ENCODE data around the gene CLEC4C. TPM values are rescaled to one million over a fixed set of nuclear protein-coding genes. Genes with fewer than 3 reads are reported as not detected.
"Not testable (repeated sequence)": the region's sequence is repeated elsewhere in the genome, so short reads cannot be mapped to it uniquely, and the experiment has no call there.

Gene CLEC4C, protein sequence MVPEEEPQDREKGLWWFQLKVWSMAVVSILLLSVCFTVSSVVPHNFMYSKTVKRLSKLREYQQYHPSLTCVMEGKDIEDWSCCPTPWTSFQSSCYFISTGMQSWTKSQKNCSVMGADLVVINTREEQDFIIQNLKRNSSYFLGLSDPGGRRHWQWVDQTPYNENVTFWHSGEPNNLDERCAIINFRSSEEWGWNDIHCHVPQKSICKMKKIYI
- total RNA-seq (2014; rRNA removed; shearing (Covaris generic); ENCODE audit: low replicate concordance) = not detected in 2 replicates

DNA sequence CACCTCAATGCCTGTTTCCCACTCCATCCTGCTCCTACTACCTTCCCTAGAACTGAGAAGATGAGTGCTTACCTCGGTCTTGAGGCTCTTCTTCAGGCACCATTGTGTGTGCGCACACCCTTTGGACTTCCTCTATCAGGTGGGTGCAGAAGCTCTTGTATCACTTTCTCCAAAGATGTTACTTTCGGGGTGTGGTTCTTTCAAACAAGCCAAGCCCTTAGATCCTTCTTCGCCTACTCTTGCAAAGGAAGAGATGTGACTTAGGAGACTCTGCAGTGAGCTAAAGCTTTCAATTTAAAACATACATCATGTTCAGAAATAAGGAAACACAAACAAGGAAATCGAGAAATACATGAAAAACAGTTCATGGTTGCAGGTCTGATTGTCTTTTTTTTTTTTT lies at the start of gene CLEC4C:
Gene CLEC4C (minus strand): TSS at position 130 of the 400 bp plus-strand sequence. CDS start 27 bp downstream, at position 103.
- H3K9me3 ChIP-seq = no peaks in the 10 kb centered on the region
- no peaks in the 10 kb centered on the region for H3K36me3 ChIP-seq
- no peaks in the 10 kb centered on the region for H3K27me3 ChIP-seq
- DNase-seq = no peak
- no peak within 1 kb of the TSS for H3K4me3 ChIP-seq

DNA sequence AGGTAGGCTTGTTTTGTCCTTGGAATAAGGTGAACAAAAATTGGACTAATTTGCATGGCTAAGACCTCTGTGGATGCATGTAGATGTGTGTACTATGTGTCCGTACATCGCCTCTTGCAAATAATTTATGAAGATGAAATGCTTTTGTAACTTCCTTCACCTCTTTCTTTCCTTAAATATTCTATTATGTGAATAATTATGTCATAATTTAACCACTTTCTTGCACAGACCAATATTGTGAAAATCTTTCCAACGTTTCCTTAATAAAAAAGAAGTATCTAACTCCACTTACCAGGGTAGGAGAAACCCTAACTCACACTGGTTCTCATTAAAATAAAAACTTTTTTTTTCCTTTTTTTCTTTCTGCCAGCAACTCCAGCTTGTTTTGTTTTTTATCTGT lies 46.0 kb upstream of the CLEC4C start:
- Histone ChIP-seq H3K36me3 (no peaks in the 10 kb centered on the region), H3K9me3 (no peaks in the 10 kb centered on the region), H3K4me3 (no peak overlapping the region), H3K27me3 (no peaks in the 10 kb centered on the region)
- DNase-seq = no peak

DNA sequence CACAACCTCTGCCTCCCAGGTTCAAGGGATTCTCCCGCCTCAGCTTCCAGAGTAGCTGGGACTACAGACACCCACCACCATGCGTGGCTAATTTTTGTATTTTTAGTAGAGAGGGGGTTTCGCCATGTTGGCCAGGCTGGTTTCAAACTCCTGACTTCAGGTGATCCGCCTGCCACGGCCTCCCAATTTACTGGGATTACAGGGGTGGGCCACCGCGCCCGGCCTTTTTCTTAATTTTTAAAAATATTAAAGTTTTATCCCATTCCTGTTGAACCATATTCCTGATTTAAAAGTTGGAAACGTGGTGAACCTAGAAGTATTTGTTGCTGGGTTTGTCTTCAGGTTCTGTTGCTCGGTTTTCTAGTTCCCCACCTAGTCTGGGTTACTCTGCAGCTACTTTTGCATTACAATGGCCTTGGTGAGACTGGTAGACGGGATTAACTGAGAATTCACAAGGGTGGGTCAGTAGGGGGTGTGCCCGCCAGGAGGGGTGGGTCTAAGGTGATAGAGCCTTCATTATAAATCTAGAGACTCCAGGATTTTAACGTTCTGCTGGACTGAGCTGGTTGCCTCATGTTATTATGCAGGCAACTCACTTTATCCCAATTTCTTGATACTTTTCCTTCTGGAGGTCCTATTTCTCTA lies 41.8 kb upstream of the CLEC4C start, which contains the start of gene NANOG:
Gene NANOG (plus strand): TSS at position 519 of the 645 bp plus-strand sequence. CDS start 213 bp downstream, outside the sequence.
- not testable (repeated sequence) for H3K36me3 ChIP-seq, H3K4me3 ChIP-seq, H3K27me3 ChIP-seq, DNase-seq, H3K9me3 ChIP-seq

DNA sequence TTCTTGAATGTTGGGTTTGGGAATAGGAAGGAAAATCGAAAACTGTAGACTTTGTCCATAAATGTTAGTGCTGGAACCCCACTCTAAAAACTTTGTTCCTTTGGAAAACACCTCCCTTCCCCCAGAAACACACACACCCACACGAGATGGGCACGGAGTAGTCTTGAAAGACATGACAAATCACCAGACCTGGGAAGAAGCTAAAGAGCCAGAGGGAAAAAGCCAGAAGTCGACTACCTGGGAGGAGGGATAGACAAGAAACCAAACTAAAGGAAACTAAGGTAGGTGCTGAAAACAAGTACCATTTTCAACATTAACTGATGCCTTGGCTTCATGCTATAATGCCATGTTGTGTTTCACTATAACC lies 41.1 kb upstream of the CLEC4C start:
- Histone ChIP-seq H3K27me3 (peaks cover 6% of the 10 kb centered on the region; the same call in 1 of the 2 replicates), H3K9me3 (no peaks in the 10 kb centered on the region), H3K4me3 (no peak overlapping the region), H3K36me3 (no peaks in the 10 kb centered on the region)
- DNase-seq = no peak

DNA sequence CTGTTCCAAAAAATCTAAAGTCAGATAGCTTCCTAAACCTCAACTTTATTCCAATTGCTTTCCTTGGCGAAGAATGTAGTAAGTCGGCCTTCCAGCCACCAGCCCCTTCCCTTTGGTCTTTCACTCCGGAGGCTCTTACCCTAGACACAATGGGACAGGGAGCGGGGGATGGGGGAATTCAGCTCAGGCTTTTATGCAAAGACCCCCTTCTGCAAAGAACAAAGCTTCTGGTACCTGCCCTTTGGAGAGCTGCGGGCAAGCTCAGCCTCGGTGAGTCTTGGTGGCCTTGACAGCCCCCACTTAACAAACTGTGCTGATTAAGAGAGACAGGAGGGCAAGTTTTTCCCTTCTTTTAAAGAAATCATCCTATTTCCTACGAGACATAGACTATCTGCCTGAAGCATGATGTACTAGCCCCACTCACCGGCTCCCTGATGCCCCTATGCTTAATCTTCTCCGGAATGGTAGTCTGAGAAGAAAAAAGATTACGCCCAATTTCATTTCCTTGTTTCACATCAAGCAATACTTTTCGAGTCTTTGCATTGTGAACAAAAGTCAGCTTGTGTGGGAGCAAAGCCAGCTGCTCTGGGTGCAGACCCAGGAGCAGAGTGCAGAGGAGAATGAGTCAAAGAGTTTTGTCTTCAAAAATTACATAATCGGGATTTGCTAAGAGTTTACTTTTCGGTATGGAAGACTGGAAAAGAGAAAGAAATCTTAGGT lies 40.6 kb upstream of the CLEC4C start:
- no peak overlapping the region for H3K4me3 ChIP-seq
- peak; percentile 16 for DNase-seq
- H3K27me3 ChIP-seq = peaks cover 6% of the 10 kb centered on the region; the same call in 1 of the 2 replicates
- no peaks in the 10 kb centered on the region for H3K36me3 ChIP-seq
- no peaks in the 10 kb centered on the region for H3K9me3 ChIP-seq

DNA sequence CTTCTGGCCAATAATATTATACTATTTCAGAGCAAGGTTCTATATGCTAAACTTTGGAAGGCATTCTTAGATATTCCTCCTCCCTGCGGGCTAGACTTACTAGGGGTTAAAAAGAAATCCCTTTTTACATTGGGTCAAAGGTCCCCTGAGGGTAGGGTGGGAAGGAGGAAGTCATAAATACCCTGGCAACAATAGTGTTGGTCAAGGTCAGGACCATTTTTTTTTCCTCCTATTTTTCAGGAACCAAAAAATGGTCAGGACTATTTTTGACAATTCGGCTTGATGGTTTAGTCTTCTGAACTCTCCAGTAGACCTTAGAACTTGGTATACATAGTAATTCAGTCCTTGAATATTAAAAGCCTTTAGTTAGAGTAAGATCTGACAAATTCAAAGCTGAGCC lies 37.5 kb upstream of the CLEC4C start:
- H3K9me3 ChIP-seq = no peaks in the 10 kb centered on the region
- DNase-seq = no peak
- no peak overlapping the region for H3K4me3 ChIP-seq
- H3K27me3 ChIP-seq = peaks cover 6% of the 10 kb centered on the region; the same call in 1 of the 2 replicates
- no peaks in the 10 kb centered on the region for H3K36me3 ChIP-seq

DNA sequence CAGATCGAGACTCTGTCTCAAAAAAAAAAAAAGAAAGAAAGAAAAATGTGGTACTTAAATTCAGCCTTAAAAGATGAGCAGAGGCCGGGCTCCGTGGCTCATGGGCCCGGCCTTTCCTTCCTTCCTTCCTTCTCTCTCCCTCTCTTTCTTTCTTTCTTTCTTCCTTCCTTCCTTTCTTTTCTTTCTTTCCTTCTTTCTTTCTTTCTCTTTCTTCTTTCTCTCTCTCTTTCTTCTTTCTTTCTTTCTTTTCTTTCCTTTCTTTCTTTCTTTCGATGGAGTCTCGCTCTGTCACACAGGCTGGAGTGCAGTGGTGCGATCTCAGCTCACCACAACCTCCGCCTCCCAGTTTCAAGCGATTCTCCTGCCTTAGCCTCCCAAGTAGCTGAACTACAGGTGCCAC lies 36.3 kb upstream of the CLEC4C start:
- DNase-seq, H3K9me3 ChIP-seq, H3K4me3 ChIP-seq, H3K36me3 ChIP-seq, H3K27me3 ChIP-seq: not testable (repeated sequence)

DNA sequence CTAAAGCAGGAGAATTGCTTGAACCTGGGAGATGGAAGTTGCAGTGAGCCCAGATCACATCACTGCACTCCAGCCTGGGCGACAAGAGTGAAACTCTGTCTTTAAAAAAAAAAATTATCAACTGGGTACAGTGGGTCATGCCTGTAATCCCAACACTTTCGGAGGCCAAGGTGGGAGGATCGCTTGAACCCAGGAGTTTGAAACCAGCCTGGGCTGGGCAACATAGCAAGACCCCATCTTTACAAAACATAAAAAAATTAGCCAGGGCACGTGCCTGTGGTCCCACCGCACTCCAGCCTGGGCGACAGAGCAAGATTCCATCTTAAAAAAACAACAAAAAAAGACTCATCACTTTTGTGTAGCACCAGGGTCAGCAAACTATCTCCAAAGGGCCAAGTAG lies 34.9 kb upstream of the CLEC4C start:
- no peaks in the 10 kb centered on the region for H3K36me3 ChIP-seq
- H3K4me3 ChIP-seq = no peak overlapping the region
- no peak for DNase-seq
- no peaks in the 10 kb centered on the region for H3K27me3 ChIP-seq
- H3K9me3 ChIP-seq = no peaks in the 10 kb centered on the region

DNA sequence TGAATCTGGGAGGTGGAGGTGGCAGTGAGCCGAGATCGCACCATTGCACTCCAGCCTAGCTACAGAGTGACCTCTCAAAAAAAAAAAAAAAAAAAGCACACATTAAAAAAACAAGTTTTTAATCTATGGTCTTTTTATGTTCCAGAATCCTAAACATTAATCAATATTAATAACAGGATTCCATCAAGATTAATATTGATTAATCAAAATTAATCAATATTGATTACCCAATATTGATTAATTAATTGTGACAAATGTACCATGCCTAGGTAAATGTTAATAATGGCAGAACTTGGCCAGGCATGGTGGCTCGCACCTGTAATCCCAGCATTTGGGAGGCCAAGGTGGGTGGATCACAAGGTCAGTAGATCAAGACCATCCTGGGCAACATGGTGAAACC lies 34.1 kb upstream of the CLEC4C start:
- no peak overlapping the region for H3K4me3 ChIP-seq
- no peaks in the 10 kb centered on the region for H3K27me3 ChIP-seq
- no peak for DNase-seq
- no peaks in the 10 kb centered on the region for H3K36me3 ChIP-seq
- H3K9me3 ChIP-seq = no peaks in the 10 kb centered on the region

DNA sequence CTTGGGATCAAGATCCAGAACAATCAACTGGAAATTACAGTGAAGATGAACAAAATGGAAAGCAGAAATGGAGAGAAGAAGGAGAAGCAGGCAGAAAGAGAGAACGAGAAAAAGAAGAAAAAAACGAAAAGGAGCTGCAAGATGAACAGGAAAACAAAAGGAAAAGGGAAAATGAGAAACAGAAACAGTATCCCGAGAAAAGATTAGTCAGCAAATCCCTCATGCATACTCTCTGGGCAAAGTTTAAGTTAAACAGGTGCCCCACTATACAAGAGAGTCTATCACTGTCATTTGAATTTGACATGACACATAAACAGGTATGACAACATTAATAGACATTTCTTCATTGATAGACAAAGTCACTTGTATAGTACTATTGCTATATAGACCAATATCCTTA lies 22.8 kb upstream of the CLEC4C start:
- no peaks in the 10 kb centered on the region for H3K27me3 ChIP-seq
- DNase-seq = no peak
- no peak overlapping the region for H3K4me3 ChIP-seq
- no peaks in the 10 kb centered on the region for H3K36me3 ChIP-seq
- no peaks in the 10 kb centered on the region for H3K9me3 ChIP-seq

DNA sequence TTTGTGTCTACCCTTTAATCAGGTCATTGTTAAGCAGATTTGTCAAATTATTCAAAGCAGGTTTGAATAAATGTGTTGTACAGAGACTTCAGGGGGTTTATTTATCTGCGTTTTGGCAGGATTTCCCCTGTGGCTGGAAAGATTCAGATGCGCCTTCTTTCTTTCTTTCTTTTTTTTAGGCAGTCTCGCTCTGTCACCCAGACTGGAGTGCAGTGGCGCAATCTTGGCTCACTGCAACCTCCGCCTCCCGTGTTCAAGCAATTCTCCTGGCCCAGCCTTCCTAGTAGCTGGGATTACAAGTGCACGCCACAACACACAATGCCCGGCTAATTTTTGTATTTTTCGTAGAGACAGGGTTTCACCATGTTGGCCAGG lies 11.6 kb upstream of the CLEC4C start:
- no peak for DNase-seq

DNA sequence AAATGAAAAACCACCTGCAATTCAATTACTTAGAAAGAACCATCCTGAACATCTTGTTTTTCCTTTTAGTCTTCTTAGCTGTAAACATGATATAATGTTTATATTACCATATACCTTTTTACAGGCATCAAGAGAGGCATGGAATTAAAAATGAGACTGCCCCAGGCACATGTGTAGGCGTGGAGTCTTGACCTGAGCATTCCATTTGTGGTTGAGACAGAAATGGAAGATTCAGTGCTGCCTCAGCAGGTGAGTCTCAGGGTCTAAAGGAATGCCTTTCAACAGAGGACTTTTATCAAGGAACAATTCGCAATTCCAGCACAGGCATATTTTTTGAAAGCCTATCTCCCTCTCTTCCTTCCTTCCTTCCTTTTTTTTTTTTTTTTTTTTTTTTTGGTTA lies 9.8 kb upstream of the CLEC4C start:
- no peak for DNase-seq
- H3K9me3 ChIP-seq = no peaks in the 10 kb centered on the region
- H3K4me3 ChIP-seq = no peak overlapping the region
- no peaks in the 10 kb centered on the region for H3K27me3 ChIP-seq
- H3K36me3 ChIP-seq = no peaks in the 10 kb centered on the region

More for the DNA sequence above, 11.6 kb upstream of the CLEC4C start:
- Histone ChIP-seq H3K4me3 (no peak overlapping the region), H3K9me3 (no peaks in the 10 kb centered on the region), H3K36me3 (no peaks in the 10 kb centered on the region), H3K27me3 (no peaks in the 10 kb centered on the region)

DNA sequence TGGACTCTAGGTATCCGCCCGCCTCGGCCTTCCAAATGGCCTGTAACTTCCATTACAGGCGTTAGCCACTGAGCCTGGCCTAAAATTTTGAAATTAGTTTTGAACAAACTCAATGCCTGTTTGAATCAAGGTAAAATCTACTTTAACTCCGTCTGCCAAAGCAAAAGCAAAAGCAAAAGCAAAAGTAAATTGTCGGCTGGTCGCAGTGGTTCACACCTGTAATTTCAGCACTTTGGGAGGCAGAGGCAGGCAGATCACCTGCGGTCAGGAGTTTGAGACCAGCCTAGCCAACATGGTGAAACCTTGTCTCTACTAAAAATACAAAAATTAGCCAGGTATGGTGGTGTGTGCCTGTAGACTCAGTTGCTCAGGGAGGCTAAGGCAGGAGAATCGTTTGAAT lies 8.5 kb upstream of the CLEC4C start:
- H3K36me3 ChIP-seq, H3K9me3 ChIP-seq, H3K27me3 ChIP-seq, DNase-seq, H3K4me3 ChIP-seq: not testable (repeated sequence)

DNA sequence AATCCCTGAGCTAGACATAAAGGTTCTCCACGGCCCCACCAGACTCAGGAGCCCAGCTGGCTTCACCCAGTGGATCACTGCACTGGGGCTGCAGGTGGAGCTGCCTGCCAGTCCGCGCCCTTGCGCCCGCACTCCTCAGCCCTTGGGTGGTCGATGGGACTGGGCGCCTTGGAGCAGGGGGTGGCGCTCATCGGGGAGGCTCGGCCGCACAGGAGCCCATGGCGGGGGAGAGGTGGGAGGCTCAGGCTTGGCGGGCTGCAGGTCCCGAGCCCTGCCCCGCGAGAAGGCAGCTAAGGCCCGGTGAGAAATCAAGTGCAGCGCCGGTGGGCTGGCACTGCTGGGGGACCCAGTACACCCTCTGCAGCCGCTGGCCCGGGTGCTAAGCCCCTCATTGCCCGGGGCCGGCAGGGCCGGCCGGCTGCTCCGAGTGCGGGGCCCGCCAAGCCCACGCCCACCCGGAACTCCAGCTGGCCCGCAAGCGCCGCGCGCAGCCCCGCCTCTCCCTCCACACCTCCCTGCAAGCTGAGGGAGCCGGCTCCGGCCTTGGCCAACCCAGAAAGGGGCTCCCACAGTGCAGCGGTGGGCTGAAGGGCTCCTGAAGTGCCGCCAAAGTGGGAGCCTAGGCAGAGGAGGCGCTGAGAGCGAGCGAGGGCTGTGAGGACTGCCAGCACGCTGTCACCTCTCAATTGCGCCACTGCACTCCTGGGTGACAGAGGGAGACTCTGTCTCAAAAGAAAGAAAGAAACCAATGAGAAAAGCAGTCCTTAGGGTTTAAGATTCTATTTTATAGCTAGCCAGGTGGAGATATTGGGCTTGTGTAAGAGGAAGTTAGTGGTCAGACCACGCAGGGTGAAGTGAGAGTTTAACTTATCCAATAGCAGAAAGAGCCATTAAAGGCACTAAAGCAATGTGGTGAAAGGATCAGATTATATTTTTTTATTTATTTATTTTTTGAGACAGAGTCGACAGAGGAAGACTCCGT lies 5.1 kb upstream of the CLEC4C start:
- not testable (repeated sequence) for H3K9me3 ChIP-seq, H3K4me3 ChIP-seq, DNase-seq, H3K36me3 ChIP-seq, H3K27me3 ChIP-seq

DNA sequence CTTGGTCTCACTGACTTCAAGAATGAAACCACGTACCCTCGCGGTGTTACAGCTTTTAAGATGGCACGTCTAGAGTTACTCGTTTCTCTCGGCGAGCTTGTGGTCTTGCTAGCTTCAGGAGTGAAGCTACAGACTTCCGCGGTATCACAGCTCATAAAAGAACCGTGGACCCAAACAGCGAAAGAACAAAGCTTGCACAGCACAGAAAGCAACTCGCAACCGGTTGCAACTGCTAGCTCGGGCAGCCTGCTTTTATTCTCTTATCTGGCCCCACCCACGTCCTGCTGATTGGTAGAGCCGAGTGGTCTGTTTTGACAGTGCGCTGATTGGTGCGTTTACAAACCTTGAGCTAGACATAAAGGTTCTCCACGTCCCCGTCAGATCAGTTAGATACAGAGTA lies 4.2 kb upstream of the CLEC4C start:
- H3K4me3 ChIP-seq = no peak overlapping the region

DNA sequence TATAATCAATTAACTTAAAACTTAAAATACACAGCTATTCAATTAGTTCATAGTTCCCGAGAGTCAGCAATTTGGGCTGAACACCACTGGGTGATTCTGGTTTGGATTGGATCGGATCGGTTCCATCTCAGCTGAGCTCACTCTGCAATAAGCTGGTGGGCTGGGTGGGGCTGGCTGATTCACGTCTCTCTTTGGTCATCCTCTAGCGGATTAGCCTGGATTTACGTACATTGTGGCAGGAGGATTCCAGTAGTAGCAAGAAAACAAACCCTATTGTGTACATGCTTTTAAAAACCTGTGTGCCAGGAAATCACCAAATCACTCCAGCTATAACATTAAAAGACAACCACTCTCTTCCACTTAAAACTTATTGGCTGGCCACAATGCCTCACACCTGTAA lies 3.2 kb upstream of the CLEC4C start:
- no peaks in the 10 kb centered on the region for H3K27me3 ChIP-seq
- H3K4me3 ChIP-seq = no peak overlapping the region
- DNase-seq = no peak
- H3K9me3 ChIP-seq = no peaks in the 10 kb centered on the region
- no peaks in the 10 kb centered on the region for H3K36me3 ChIP-seq

More for the DNA sequence above, 4.2 kb upstream of the CLEC4C start:
- Histone ChIP-seq H3K36me3 (no peaks in the 10 kb centered on the region), H3K9me3 (no peaks in the 10 kb centered on the region), H3K27me3 (no peaks in the 10 kb centered on the region)
- no peak for DNase-seq

DNA sequence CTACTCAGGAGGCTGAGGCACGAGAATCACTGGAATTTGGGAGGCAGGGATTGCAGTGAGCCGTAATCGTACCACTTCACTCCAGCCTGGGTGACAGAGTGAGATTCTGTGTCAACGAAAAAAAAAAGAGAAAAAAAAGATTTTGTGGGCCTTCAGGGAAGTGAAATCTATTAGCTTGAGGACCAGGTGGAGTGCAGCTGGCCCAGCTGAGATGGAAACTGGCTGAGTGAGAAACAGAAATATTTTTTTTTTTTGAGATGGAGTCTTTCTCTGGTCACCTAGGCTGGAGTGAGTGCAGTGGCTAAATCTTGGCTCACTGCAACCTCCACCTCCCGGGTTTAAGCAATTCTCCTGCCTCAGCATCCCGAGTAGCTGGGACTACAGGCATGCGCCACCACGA lies 2.3 kb upstream of the CLEC4C start:
- no peaks in the 10 kb centered on the region for H3K9me3 ChIP-seq
- H3K27me3 ChIP-seq = no peaks in the 10 kb centered on the region
- no peak overlapping the region for H3K4me3 ChIP-seq
- no peak for DNase-seq
- H3K36me3 ChIP-seq = no peaks in the 10 kb centered on the region

All from MG63 (cell line).